Vagina (tissue), 2 donors: ENCODE results near the gene REV1.

Experiments
- CTCF ChIP-seq, 3 experiments: fragments of 450-650 bp in 2 of 3; fragments of 200-600 bp in 1 of 3; sonication (generic) in 1 of 3; IDR thresholded peaks; one replicate each; pipeline ENCODE4 v1.5.1; 2017 to 2019; ENCODE audit warnings: antibody characterized with exemption in 3 of 3, mild to moderate bottlenecking in 2 of 3, moderate library complexity in 2 of 3
- POLR2A ChIP-seq, 2 donors: fragments of 450-650 bp; IDR thresholded peaks; one replicate each; pipeline ENCODE4 v1.6.1; 2017; ENCODE audit warnings: antibody characterized with exemption in 2 of 2, mild to moderate bottlenecking in 2 of 2, moderate library complexity in 2 of 2
- POLR2AphosphoS5 ChIP-seq, 2 donors: sonication (generic); formaldehyde crosslinking; IDR thresholded peaks; one replicate each; pipeline ENCODE4 v1.9.0; 2017; ENCODE audit warnings: antibody characterized with exemption in 2 of 2, mild to moderate bottlenecking in 2 of 2, low read depth in 1 of 2; ENCODE audit not compliant: insufficient read depth in 1 of 2

DNA sequence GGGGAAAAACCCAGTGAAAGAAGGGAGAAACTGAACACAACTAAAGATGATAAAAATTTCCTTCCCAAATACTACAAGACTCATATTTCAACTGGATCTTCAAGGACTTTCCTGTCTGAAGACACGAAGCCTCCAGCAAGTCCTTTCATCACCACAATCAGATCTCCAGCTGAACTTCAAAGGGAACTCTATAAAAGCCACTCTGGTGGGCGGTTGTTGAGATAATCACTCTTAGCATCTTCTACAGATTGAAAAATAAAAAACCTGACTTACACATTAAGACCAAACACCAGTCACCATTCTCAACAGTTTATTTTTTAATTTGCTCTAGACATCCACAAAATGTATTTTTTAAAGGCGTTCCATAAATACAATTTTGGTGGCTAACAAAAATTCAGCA lies 4.4 kb downstream of the REV1 start:
- TF ChIP-seq CTCF (IDR thresholded peaks at IDR 0.05), result no peak
- TF ChIP-seq POLR2AphosphoS5 (IDR thresholded peaks at IDR 0.05; ENCODE audit: insufficient read depth in 1 of 2, low read depth in 1 of 2), result no peak
- no peak for TF ChIP-seq POLR2A (IDR thresholded peaks at IDR 0.05)
